ENCODE results near the gene BABAM2. TPM values are rescaled to one million over a fixed set of nuclear protein-coding genes. Genes with fewer than 3 reads are reported as not detected.

BABAM2 gene
- total and polyA plus RNA-seq, 10 of the 15 experiments (the other 5 are each of a cell fraction or from before 2014, with no cell fraction given): 30.7 to 59.9 (median 44.5) TPM

- H3K36me3 ChIP-seq (ENCODE audit: control insufficient read depth in 2 of 2, insufficient read depth in 2 of 2, low read length in 1 of 2): no peaks in the 10 kb centered on the region
- no peaks in the 10 kb centered on the region; the same call in 1 of the 2 replicates for H4K20me1 ChIP-seq (ENCODE audit: control insufficient read depth, insufficient read depth)
- 83% methylated on average over 2 of the region's 2 CpGs for WGBS (ENCODE audit: insufficient coverage, insufficient replicate concordance, low lambda C conversion rate, missing lambda C conversion rate)
- H3K4me3 ChIP-seq: no peak overlapping the region
- no peak overlapping the region for H3K27ac ChIP-seq (ENCODE audit: control insufficient read depth, insufficient read depth)
- H3K79me2 ChIP-seq (ENCODE audit: control insufficient read depth, insufficient read depth, low read length): no peaks in the 10 kb centered on the region
- no peaks in the 10 kb centered on the region for H3K27me3 ChIP-seq (replicated peaks in 1 of 2; ENCODE audit: control insufficient read depth in 2 of 2, insufficient read depth in 2 of 2, low read length in 1 of 2)
- CTCF ChIA-PET: no interaction called here
- no peak for TF ChIP-seq NFIC (IDR thresholded peaks at IDR 0.05; ENCODE audit: low read depth, low read length)
- no peak for TF ChIP-seq RBBP5 (conservative IDR thresholded peaks at IDR 0.05)
- no peak for TF ChIP-seq LARP7 (IDR thresholded peaks at IDR 0.05)
- no peak for TF ChIP-seq MTA2 (IDR thresholded peaks at IDR 0.05; ENCODE audit: low read depth)
- TF ChIP-seq POU2F2 (IDR thresholded peaks at IDR 0.05; ENCODE audit: borderline replicate concordance, low read depth, low read length): no peak
- TF ChIP-seq GATAD2B (conservative IDR thresholded peaks at IDR 0.05; ENCODE audit: low read depth): no peak
- no peak for TF ChIP-seq NKRF (conservative IDR thresholded peaks at IDR 0.05)
- no peak for TF ChIP-seq NFYB (IDR thresholded peaks at IDR 0.05; ENCODE audit: insufficient read depth, low read depth, low read length)
- H3K9me3 ChIP-seq (replicated peaks; ENCODE audit: control insufficient read depth, insufficient read depth, low read length): no peaks in the 10 kb centered on the region
- SMC1A ChIA-PET (ENCODE audit: uncharacterized antibody, unreplicated experiment): no interaction called here
- ATAC-seq (no peak), DNase-seq (ENCODE audit: low read depth, low spot score) (no peak), FAIRE-seq (no peak)
- no TSS peak for BruUV-seq (replicated peaks)
- H3K4me2 ChIP-seq (ENCODE audit: control insufficient read depth, insufficient read depth): no peak overlapping the region
- H2AFZ ChIP-seq (ENCODE audit: control insufficient read depth, low read depth, low read length): no peak overlapping the region
- intact Hi-C loops (cut with micrococcal nuclease; ENCODE audit: unreplicated experiment): no loop called here
- RAD21 ChIA-PET (ENCODE audit: unreplicated experiment): no interaction called here
- H3K9ac ChIP-seq (ENCODE audit: control insufficient read depth, insufficient read depth, low read length): no peak overlapping the region
- no peaks in the 10 kb centered on the region for H3K4me1 ChIP-seq (ENCODE audit: control insufficient read depth, insufficient read depth, low read length)
- POLR2A ChIA-PET: no interaction called here
- in situ Hi-C loops (cut with MboI): no loop called here
Measured at GRCh38 chr2:27903018-27903417, 12.5 kb downstream of the BABAM2 start.
